HepG2 (cell line): ENCODE data around the gene MGST2. TPM values are rescaled to one million over a fixed set of nuclear protein-coding genes. Genes with fewer than 3 reads are reported as not detected.

Experiments
- DNMT3B ChIP-seq: conservative IDR thresholded peaks from 2 replicates; pipeline ENCODE4 v1.6.1; 2016; ENCODE audit warnings: missing biosample characterization, control low read depth
- DPF2 ChIP-seq: sonication (generic); formaldehyde crosslinking; IDR thresholded peaks from 2 replicates; pipeline ENCODE4 v1.4.0; 2020; ENCODE audit warnings: mild to moderate bottlenecking, low read depth, missing genetic modification reagents, borderline replicate concordance
- HDAC1 ChIP-seq: sonication (generic); formaldehyde crosslinking; IDR thresholded peaks from 2 replicates; pipeline ENCODE4 v1.5.1; 2020; ENCODE audit warnings: mild to moderate bottlenecking, missing genetic modification reagents
- RELA ChIP-seq: sonication (generic); formaldehyde crosslinking; IDR thresholded peaks from 2 replicates; pipeline ENCODE4 v1.4.0; 2020; ENCODE audit warnings: missing genetic modification reagents
- SP140L ChIP-seq: sonication (generic); formaldehyde crosslinking; IDR thresholded peaks from 2 replicates; pipeline ENCODE4 v1.4.0; 2020; ENCODE audit warnings: missing genetic modification reagents, borderline replicate concordance
- TCF7 ChIP-seq: sonication (generic); IDR thresholded peaks from 2 replicates; pipeline ENCODE4 v1.6.1; 2016; ENCODE audit warnings: antibody characterized with exemption, low read depth
- WIZ ChIP-seq: sonication (generic); formaldehyde crosslinking; IDR thresholded peaks from 2 replicates; pipeline ENCODE4 v1.5.1; 2020; ENCODE audit warnings: mild to moderate bottlenecking, missing genetic modification reagents
- ZNF629 ChIP-seq: sonication (generic); formaldehyde crosslinking; conservative IDR thresholded peaks from 2 replicates; pipeline ENCODE4 v1.5.0; 2020; ENCODE audit warnings: missing genetic modification reagents
- polyA plus RNA-seq, 8 experiments: library from polyadenylated mRNA; depleted of rRNA in 3 of 8; stranded (reverse) in 7 of 8; unstranded in 1 of 8; fragments of >200 nt; fragmentation: Illumina TruSeq in 4 of 8; extraction: Trizol in 4 of 8; gene quantifications; 2 replicates each; pipeline versions ENCODE4 v1.2.1 to v1.2.3, GENCODE V29; 2011 to 2016; ENCODE audit warnings: low read depth in 4 of 8, missing spikeins in 1 of 8, mixed read lengths in 1 of 8; ENCODE audit not compliant: insufficient read depth in 1 of 8
- total RNA-seq, 5 experiments: library from RNA; depleted of rRNA; stranded (reverse); fragments of >200 nt; fragmentation: Illumina TruSeq; extraction: Trizol; gene quantifications; 2 replicates each; pipeline ENCODE4 v1.2.3, GENCODE V29; 2016; ENCODE audit warnings: low read depth in 1 of 5
- TF ChIP-seq, protein P1 (sequence below): sonication (generic); formaldehyde crosslinking; IDR thresholded peaks from 2 replicates; pipeline ENCODE4 v1.4.0; 2020; ENCODE audit warnings: missing genetic modification reagents, borderline replicate concordance
- TF ChIP-seq, protein P2 (sequence below): sonication (generic); formaldehyde crosslinking; IDR thresholded peaks from 2 replicates; pipeline ENCODE4 v1.4.0; 2020; ENCODE audit warnings: mild to moderate bottlenecking, missing genetic modification reagents
- TF ChIP-seq, protein P3 (sequence below): sonication (generic); formaldehyde crosslinking; IDR thresholded peaks from 2 replicates; pipeline ENCODE4 v1.4.0; 2020; ENCODE audit warnings: missing genetic modification reagents

Gene MGST2
- total and polyA plus RNA-seq, 2 of the 13 experiments (the other 11 are each of a cell fraction or from before 2014, with no cell fraction given), result 205 to 416 TPM

DNA sequence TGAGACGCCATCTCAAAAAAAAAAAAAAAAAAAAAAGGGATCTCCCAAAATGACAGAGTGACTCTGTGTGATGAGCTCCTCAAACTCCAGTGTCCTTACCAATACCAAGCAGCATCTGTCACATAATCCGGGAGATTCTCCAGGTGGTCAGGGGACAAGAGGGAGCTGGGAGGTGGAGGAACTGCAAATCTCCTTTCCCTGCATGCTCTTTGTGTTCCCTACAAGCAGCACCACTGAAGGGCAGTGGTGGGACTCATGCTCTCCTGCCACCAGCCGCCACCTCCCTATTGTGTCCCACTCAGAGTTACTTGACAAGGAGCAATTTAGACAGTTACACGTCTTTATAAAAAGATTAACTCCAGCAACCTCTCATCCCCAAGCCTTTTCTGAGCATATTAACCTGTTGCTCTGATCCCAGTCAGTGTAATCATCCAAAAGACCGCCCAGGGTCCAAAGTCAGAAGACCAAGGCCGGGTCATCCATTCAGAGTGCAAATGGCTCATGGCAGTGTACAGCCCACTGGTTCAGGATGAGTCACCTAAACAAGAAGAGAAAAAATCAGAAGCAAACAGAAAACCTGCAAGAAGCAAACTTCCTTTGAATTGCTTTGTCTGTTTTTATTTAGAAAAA is 23.6 kb downstream of the MGST2 start (continued):
- no peak for TF ChIP-seq DNMT3B (CRISPR knock-in tag)
- TF ChIP-seq, protein P1, sequence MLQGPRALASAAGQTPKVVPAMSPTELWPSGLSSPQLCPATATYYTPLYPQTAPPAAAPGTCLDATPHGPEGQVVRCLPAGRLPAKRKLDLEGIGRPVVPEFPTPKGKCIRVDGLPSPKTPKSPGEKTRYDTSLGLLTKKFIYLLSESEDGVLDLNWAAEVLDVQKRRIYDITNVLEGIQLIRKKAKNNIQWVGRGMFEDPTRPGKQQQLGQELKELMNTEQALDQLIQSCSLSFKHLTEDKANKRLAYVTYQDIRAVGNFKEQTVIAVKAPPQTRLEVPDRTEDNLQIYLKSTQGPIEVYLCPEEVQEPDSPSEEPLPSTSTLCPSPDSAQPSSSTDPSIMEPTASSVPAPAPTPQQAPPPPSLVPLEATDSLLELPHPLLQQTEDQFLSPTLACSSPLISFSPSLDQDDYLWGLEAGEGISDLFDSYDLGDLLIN, result no peak
- TF ChIP-seq ZNF629 (CRISPR knock-in tag), result peak; percentile 59
- no peak for TF ChIP-seq WIZ (CRISPR knock-in tag)
- TF ChIP-seq RELA (CRISPR knock-in tag), result no peak
- TF ChIP-seq SP140L (CRISPR knock-in tag), result no peak; the same call in 1 of the 2 replicates
- TF ChIP-seq DPF2 (CRISPR knock-in tag), result peak; percentile 92
- peak; percentile 84 for TF ChIP-seq HDAC1
- TF ChIP-seq, protein P2, sequence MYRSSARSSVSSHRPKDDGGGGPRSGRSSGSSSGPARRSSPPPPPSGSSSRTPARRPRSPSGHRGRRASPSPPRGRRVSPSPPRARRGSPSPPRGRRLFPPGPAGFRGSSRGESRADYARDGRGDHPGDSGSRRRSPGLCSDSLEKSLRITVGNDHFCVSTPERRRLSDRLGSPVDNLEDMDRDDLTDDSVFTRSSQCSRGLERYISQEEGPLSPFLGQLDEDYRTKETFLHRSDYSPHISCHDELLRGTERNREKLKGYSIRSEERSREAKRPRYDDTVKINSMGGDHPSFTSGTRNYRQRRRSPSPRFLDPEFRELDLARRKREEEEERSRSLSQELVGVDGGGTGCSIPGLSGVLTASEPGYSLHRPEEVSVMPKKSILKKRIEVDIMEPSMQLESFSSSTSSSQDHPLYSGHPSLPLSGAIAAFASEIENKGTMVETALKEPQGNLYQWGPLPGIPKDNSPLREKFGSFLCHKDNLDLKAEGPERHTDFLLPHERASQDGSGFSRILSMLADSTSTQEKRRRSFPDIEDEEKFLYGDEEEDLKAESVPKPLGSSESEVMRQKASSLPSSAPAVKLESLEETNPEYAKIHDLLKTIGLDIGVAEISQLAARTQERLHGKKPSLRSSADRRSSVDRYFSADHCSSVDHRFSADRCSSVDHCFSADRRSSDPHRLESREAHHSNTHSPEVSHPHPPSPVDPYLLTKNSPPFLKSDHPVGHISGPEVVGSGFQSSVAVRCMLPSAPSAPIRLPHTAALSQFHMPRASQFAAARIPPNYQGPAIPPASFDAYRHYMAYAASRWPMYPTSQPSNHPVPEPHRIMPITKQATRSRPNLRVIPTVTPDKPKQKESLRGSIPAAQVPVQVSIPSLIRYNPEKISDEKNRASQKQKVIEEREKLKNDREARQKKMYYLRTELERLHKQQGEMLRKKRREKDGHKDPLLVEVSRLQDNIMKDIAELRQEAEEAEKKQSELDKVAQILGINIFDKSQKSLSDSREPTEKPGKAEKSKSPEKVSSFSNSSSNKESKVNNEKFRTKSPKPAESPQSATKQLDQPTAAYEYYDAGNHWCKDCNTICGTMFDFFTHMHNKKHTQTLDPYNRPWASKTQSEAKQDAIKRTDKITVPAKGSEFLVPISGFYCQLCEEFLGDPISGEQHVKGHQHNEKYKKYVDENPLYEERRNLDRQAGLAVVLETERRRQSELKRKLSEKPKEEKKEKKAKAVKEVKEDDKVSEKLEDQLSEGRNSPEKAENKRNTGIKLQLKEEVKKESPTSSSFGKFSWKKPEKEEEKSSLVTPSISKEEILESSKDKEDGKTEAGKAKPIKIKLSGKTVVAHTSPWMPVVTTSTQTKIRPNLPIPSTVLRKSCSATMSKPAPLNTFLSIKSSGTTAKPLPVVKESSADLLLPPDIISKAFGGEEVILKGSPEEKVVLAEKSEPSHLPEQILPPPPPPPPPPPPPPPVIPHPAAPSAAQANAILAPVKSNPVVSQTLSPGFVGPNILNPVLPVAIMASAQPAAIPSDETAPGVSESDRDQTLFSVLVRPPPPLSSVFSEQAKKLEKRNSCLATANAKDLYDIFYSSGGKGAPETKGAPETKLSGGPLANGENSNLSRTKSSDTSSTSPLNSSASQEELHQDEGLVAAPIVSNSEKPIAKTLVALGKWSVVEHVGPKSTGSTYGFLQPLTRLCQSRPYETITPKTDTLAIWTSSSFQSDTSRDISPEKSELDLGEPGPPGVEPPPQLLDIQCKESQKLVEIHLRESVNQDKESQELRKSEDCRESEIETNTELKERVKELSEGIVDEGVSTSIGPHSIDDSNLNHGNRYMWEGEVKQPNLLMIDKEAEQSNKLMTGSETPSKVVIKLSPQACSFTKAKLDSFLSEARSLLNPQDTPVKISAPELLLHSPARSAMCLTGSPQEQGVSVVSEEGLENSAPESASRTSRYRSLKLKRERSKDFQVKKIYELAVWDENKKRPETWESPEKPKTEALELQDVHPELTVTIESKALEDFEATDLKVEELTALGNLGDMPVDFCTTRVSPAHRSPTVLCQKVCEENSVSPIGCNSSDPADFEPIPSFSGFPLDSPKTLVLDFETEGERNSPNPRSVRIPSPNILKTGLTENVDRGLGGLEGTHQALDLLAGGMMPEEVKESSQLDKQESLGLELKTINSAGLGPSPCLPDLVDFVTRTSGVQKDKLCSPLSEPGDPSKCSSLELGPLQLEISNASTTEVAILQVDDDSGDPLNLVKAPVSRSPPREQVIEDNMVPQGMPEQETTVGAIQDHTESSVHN (CRISPR knock-in tag), result no peak
- TF ChIP-seq TCF7, result peak; percentile 88
- TF ChIP-seq, protein P3, sequence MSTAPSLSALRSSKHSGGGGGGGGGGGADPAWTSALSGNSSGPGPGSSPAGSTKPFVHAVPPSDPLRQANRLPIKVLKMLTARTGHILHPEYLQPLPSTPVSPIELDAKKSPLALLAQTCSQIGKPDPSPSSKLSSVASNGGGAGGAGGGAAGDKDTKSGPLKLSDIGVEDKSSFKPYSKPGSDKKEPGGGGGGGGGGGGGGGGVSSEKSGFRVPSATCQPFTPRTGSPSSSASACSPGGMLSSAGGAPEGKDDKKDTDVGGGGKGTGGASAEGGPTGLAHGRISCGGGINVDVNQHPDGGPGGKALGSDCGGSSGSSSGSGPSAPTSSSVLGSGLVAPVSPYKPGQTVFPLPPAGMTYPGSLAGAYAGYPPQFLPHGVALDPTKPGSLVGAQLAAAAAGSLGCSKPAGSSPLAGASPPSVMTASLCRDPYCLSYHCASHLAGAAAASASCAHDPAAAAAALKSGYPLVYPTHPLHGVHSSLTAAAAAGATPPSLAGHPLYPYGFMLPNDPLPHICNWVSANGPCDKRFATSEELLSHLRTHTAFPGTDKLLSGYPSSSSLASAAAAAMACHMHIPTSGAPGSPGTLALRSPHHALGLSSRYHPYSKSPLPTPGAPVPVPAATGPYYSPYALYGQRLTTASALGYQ (CRISPR knock-in tag), result peak; percentile 89; the same call in 1 of the 2 replicates
